Endothelial cell of umbilical vein (primary cell): ENCODE results near the gene RNF150. TPM values are rescaled to one million over a fixed set of nuclear protein-coding genes. Genes with fewer than 3 reads are reported as not detected.

ENCODE experiments used
- BruUV-seq: library from RNA; stranded (reverse); fragments of 400-500 nt; replicated peaks from 2 replicates; lab custom pipeline; 2021; lab: Mats Ljungman, UMichigan
- CTCF ChIA-PET: fragments of 300-600, 350-600 bp; sonication (Branson Sonifier 250); formaldehyde crosslinking; loops from one replicate; lab custom pipeline; 2021; ENCODE audit warnings: antibody characterized with exemption, inconsistent platforms; lab: Charles Lee
- POLR2A ChIA-PET: fragments of 300-600, 350-600 bp; sonication (Branson Sonifier 250); formaldehyde crosslinking; loops from one replicate; lab custom pipeline; 2021; ENCODE audit warnings: antibody characterized with exemption, inconsistent platforms; lab: Charles Lee
- DNase-seq: peaks from one replicate; pipeline ENCODE4 v3.0.0-alpha.2; 2011; ENCODE audit warnings: low read depth, low spot score
- FAIRE-seq: peaks from 2 replicates; lab custom pipeline; 2011; peaks lifted over from hg19 to GRCh38; lab: Jason Lieb, UNC
- H2AFZ ChIP-seq: 2 replicates; pipeline ENCODE4 v1.6.0; 2012; ENCODE audit warnings: low read depth, low read length, control low read depth, inconsistent platforms
- H3K27ac ChIP-seq: 2 replicates; pipeline ENCODE4 v1.5.1; 2011; ENCODE audit warnings: low read depth, mild to moderate bottlenecking, control low read depth, low read length, moderate library complexity; ENCODE audit not compliant: insufficient read depth
- H3K27me3 ChIP-seq, 2 experiments: 2 replicates each; pipeline versions ENCODE4 v1.6.0 to v1.6.1; 2011; ENCODE audit warnings: low read length in 2 of 2, mixed read lengths in 1 of 2; ENCODE audit not compliant: control insufficient read depth in 2 of 2, insufficient read depth in 2 of 2
- H3K36me3 ChIP-seq, 2 experiments: 2 replicates in 1 of 2; 3 replicates in 1 of 2; pipeline ENCODE4 v1.5.1; 2011; ENCODE audit warnings: low read length in 2 of 2, mild to moderate bottlenecking in 1 of 2, moderate library complexity in 1 of 2; ENCODE audit not compliant: control insufficient read depth in 2 of 2, insufficient read depth in 2 of 2; ENCODE audit errors: extremely low read depth in 1 of 2
- H3K4me1 ChIP-seq: 3 replicates; pipeline ENCODE4 v1.5.1; 2011; ENCODE audit warnings: mild to moderate bottlenecking, low read length; ENCODE audit not compliant: control insufficient read depth, insufficient read depth; ENCODE audit errors: extremely low read depth
- H3K4me2 ChIP-seq: 2 replicates; pipeline ENCODE4 v1.6.1; 2011; ENCODE audit warnings: low read length, control low read depth, mixed read lengths; ENCODE audit not compliant: insufficient read depth
- H3K4me3 ChIP-seq, 3 experiments: fragments of 200-600 bp in 1 of 3; sonication (generic), shearing (Covaris generic) in 1 of 3; replicated peaks in 1 of 3; 2 replicates each; pipeline ENCODE4 v1.5.1; 2011 to 2016; ENCODE audit warnings: control low read depth in 3 of 3, low read length in 3 of 3, mild to moderate bottlenecking in 2 of 3, inconsistent platforms in 1 of 3, low read depth in 1 of 3, moderate library complexity in 1 of 3; ENCODE audit not compliant: insufficient read depth in 1 of 3
- H3K79me2 ChIP-seq: 2 replicates; pipeline ENCODE4 v1.6.0; 2012; ENCODE audit warnings: low read length, inconsistent platforms; ENCODE audit not compliant: control insufficient read depth, insufficient read depth
- H3K9ac ChIP-seq: replicated peaks from 2 replicates; pipeline ENCODE3; 2011; ENCODE audit warnings: low read length, control low read depth; ENCODE audit not compliant: insufficient read depth; ENCODE audit errors: extremely low read depth
- H3K9me1 ChIP-seq: replicated peaks from 3 replicates; pipeline ENCODE4 v1.6.0; 2011; ENCODE audit warnings: mild to moderate bottlenecking, low read length; ENCODE audit not compliant: control insufficient read depth, insufficient read depth; ENCODE audit errors: extremely low read depth
- H3K9me3 ChIP-seq: replicated peaks from 2 replicates; pipeline ENCODE4 v1.5.1; 2012; ENCODE audit warnings: low read length, inconsistent platforms; ENCODE audit not compliant: control insufficient read depth, insufficient read depth
- H4K20me1 ChIP-seq: replicated peaks from 2 replicates; pipeline ENCODE3; 2011; ENCODE audit warnings: mild to moderate bottlenecking, low read length; ENCODE audit not compliant: control insufficient read depth, insufficient read depth; ENCODE audit errors: extremely low read depth
- CTCF ChIP-seq, 2 donors: IDR thresholded peaks; 1 replicate in 1 of 2; 2 replicates in 1 of 2; pipeline ENCODE4 v1.5.1; 2011; ENCODE audit warnings: low read length in 2 of 2, mild to moderate bottlenecking in 2 of 2, moderate library complexity in 2 of 2, control low read depth in 1 of 2, inconsistent platforms in 1 of 2, low read depth in 1 of 2; ENCODE audit not compliant: insufficient read depth in 1 of 2; ENCODE audit errors: extremely low read depth in 1 of 2
- EZH2 ChIP-seq: IDR thresholded peaks from 2 replicates; pipeline ENCODE4 v1.6.1; 2012; ENCODE audit warnings: borderline replicate concordance, low read depth, mild to moderate bottlenecking, moderate library complexity, low read length, inconsistent platforms; ENCODE audit not compliant: severe bottlenecking
- FOS ChIP-seq: IDR thresholded peaks from 2 replicates; pipeline ENCODE4 v1.6.1; 2011; ENCODE audit warnings: mild to moderate bottlenecking, low read length, moderate library complexity, borderline replicate concordance; ENCODE audit not compliant: insufficient read depth
- GATA2 ChIP-seq: IDR thresholded peaks from 2 replicates; pipeline ENCODE4 v1.7.0; 2011; ENCODE audit warnings: low read depth, mild to moderate bottlenecking, moderate library complexity, mixed read lengths, low read length; ENCODE audit not compliant: insufficient read length, insufficient read depth
- JUN ChIP-seq: IDR thresholded peaks from 2 replicates; pipeline ENCODE4 v1.6.1; 2011; ENCODE audit warnings: borderline replicate concordance, low read depth; ENCODE audit not compliant: insufficient read length, insufficient read depth
- MYC ChIP-seq: IDR thresholded peaks from one replicate; pipeline ENCODE4 v1.6.1; 2011; ENCODE audit warnings: mild to moderate bottlenecking, low read depth, low read length
- POLR2A ChIP-seq: IDR thresholded peaks from 2 replicates; pipeline ENCODE4 v1.6.1; 2012; ENCODE audit warnings: low read depth, mild to moderate bottlenecking, control low read depth, low read length
- POLR2AphosphoS5 ChIP-seq: IDR thresholded peaks from 2 replicates; pipeline ENCODE4 v1.6.1; 2012; ENCODE audit warnings: low read depth, mild to moderate bottlenecking, control low read depth, low read length, moderate library complexity; ENCODE audit not compliant: insufficient read depth
- dilution Hi-C: fragments of 300-500 bp; cut with MboI; formaldehyde crosslinking; loops from one replicate; pipeline ENCODE4 v1.15.0; 2019; ENCODE audit warnings: low sequenced_read_pairs; ENCODE audit not compliant: extremely low pct_ligation_motif_present
- intact Hi-C: fragments of 100-400 bp; cut with micrococcal nuclease; formaldehyde crosslinking; loops from one replicate; pipeline ENCODE4 v1.10.0; 2022
- polyA plus RNA-seq, 4 experiments: library from polyadenylated mRNA; depleted of rRNA in 3 of 4; stranded (reverse) in 3 of 4; unstranded in 1 of 4; fragments of >200 nt; gene quantifications; 2 replicates each; pipeline versions ENCODE4 v1.2.1 to v1.2.3, GENCODE V29; 2011 to 2012; ENCODE audit warnings: missing spikeins in 1 of 4
- total RNA-seq: library from RNA; stranded (reverse); gene quantifications from 2 replicates; pipeline ENCODE4 v1.2.3, GENCODE V29; 2021
- TF ChIP-seq, protein P1 (sequence below): IDR thresholded peaks from 2 replicates; pipeline ENCODE4 v1.6.1; 2011; ENCODE audit not compliant: insufficient read depth, insufficient read length

The RNF150 gene
- total and polyA plus RNA-seq, 2 donors (not counting 3 experiments of a cell fraction or from before 2014, with no cell fraction given) = 0.33 to 0.35 TPM

GRCh38 chr4:141074098-141074878, 59.0 kb downstream of the RNF150 start:
- Histone ChIP-seq H3K4me1 (no peaks in the 10 kb centered on the region), H3K9me3 (no peaks in the 10 kb centered on the region), H4K20me1 (no peaks in the 10 kb centered on the region), H2AFZ (no peak overlapping the region), H3K4me3 (no peak overlapping the region), H3K27me3 (no peaks in the 10 kb centered on the region), H3K79me2 (no peaks in the 10 kb centered on the region), H3K4me2 (no peak overlapping the region), H3K27ac (no peak overlapping the region), H3K36me3 (no peaks in the 10 kb centered on the region), H3K9me1 (no peaks in the 10 kb centered on the region), H3K9ac (no peak overlapping the region)
- BruUV-seq = no TSS peak
- intact Hi-C loops = no loop called here
- ChIA-PET POLR2A (no interaction called here), CTCF (no interaction called here)
- TF ChIP-seq CTCF (IDR thresholded peaks at IDR 0.05; ENCODE audit: extremely low read depth in 1 of 2, insufficient read depth in 1 of 2, low read depth in 1 of 2, low read length in 2 of 2) (no peak), POLR2A (no peak), EZH2 (no peak), MYC (no peak), GATA2 (no peak), JUN (no peak), POLR2AphosphoS5 (no peak), FOS (no peak)
- TF ChIP-seq, protein P1, sequence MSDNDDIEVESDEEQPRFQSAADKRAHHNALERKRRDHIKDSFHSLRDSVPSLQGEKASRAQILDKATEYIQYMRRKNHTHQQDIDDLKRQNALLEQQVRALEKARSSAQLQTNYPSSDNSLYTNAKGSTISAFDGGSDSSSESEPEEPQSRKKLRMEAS = no peak
- no peak for DNase-seq
- dilution Hi-C loops = no loop called here
- FAIRE-seq = no peak
